Loucy (cell line): ENCODE data around the gene KLHDC4.
A peak's percentile ranks its signal among the peaks of the same experiment; 100 is the strongest.

ENCODE experiments used
- H2AFZ ChIP-seq: fragments of 200-600 bp; sonication (generic); 2 replicates; pipeline ENCODE4 v1.6.0; 2016; ENCODE audit warnings: antibody characterized with exemption, mild to moderate bottlenecking, low read length, moderate library complexity
- H3F3A ChIP-seq: fragments of 200-600 bp; 2 replicates; pipeline ENCODE4 v1.6.0; 2016; ENCODE audit warnings: antibody characterized with exemption, low read depth, mild to moderate bottlenecking
- H3K27me3 ChIP-seq: fragments of 200-600 bp; sonication (generic); 2 replicates; pipeline ENCODE4 v1.6.1; 2014; ENCODE audit warnings: low read length, mild to moderate bottlenecking; ENCODE audit not compliant: insufficient read depth, poor library complexity, severe bottlenecking
- H3K36me3 ChIP-seq: fragments of 200-600 bp; sonication (generic); 2 replicates; pipeline ENCODE4 v1.6.1; 2016; ENCODE audit warnings: low read length; ENCODE audit not compliant: insufficient read depth
- H3K4me1 ChIP-seq: fragments of 200-600 bp; sonication (generic); 2 replicates; pipeline ENCODE4 v1.5.1; 2014; ENCODE audit warnings: low read length, mild to moderate bottlenecking; ENCODE audit not compliant: insufficient read depth, poor library complexity, severe bottlenecking
- H3K4me2 ChIP-seq: fragments of 200-600 bp; sonication (generic); 2 replicates; pipeline ENCODE4 v1.6.0; 2014; ENCODE audit warnings: antibody characterized with exemption, low read length, low read depth, mild to moderate bottlenecking; ENCODE audit not compliant: poor library complexity, severe bottlenecking
- H3K4me3 ChIP-seq: fragments of 200-600 bp; sonication (generic); 2 replicates; pipeline ENCODE4 v1.5.1; 2014; ENCODE audit warnings: low read length, mild to moderate bottlenecking, mixed read lengths; ENCODE audit not compliant: poor library complexity, severe bottlenecking
- H3K79me2 ChIP-seq: fragments of 200-600 bp; sonication (generic); 2 replicates; pipeline ENCODE4 v1.6.1; 2014; ENCODE audit warnings: low read length; ENCODE audit not compliant: insufficient read depth
- H3K9ac ChIP-seq: fragments of 200-600 bp; sonication (generic); 2 replicates; pipeline ENCODE4 v1.6.0; 2014; ENCODE audit warnings: mild to moderate bottlenecking, low read depth, low read length, moderate library complexity; ENCODE audit not compliant: poor library complexity, severe bottlenecking
- H3K9me2 ChIP-seq: fragments of 200-600 bp; sonication (generic); replicated peaks from 2 replicates; pipeline ENCODE4 v1.6.1; 2016; ENCODE audit warnings: low read depth, low read length, mixed read lengths
- H3K9me3 ChIP-seq: fragments of 200-600 bp; sonication (generic); 2 replicates; pipeline ENCODE4 v1.6.1; 2014; ENCODE audit warnings: mild to moderate bottlenecking, antibody characterized with exemption, low read length, low read depth; ENCODE audit not compliant: insufficient read depth
- H4K20me1 ChIP-seq: fragments of 200-600 bp; sonication (generic); 2 replicates; pipeline ENCODE4 v1.6.0; 2014; ENCODE audit warnings: antibody characterized with exemption, low read length, mild to moderate bottlenecking; ENCODE audit not compliant: insufficient read depth, poor library complexity, severe bottlenecking
- EZH2phosphoT487 ChIP-seq: fragments of 200-600 bp; IDR thresholded peaks from 2 replicates; pipeline ENCODE4 v1.6.1; 2018; ENCODE audit warnings: antibody characterized with exemption, mild to moderate bottlenecking, moderate library complexity, borderline replicate concordance
- TF ChIP-seq, protein P1 (sequence below): fragments of 200-600 bp; sonication (generic); conservative IDR thresholded peaks from 2 replicates; pipeline ENCODE4 v1.5.1; 2014; ENCODE audit warnings: mild to moderate bottlenecking, antibody characterized with exemption, low read length

The KLHDC4 gene

GRCh38 chr16:87703835-87704375 is 61.9 kb downstream of the KLHDC4 start:
- Histone ChIP-seq H3K27me3 (no peaks in the 10 kb centered on the region), H3K79me2 (no peaks in the 10 kb centered on the region), H3K9me2 (no peaks in the 10 kb centered on the region), H3K36me3 (peaks cover 6% of the 10 kb centered on the region; the same call in 1 of the 2 replicates), H3K9me3 (no peaks in the 10 kb centered on the region), H2AFZ (no peak overlapping the region), H4K20me1 (no peaks in the 10 kb centered on the region), H3K4me3 (no peak overlapping the region), H3K4me2 (no peak overlapping the region), H3K4me1 (no peaks in the 10 kb centered on the region), H3K9ac (no peak overlapping the region), H3F3A (no peaks in the 10 kb centered on the region)
- no peak for TF ChIP-seq EZH2phosphoT487
- TF ChIP-seq, protein P1, sequence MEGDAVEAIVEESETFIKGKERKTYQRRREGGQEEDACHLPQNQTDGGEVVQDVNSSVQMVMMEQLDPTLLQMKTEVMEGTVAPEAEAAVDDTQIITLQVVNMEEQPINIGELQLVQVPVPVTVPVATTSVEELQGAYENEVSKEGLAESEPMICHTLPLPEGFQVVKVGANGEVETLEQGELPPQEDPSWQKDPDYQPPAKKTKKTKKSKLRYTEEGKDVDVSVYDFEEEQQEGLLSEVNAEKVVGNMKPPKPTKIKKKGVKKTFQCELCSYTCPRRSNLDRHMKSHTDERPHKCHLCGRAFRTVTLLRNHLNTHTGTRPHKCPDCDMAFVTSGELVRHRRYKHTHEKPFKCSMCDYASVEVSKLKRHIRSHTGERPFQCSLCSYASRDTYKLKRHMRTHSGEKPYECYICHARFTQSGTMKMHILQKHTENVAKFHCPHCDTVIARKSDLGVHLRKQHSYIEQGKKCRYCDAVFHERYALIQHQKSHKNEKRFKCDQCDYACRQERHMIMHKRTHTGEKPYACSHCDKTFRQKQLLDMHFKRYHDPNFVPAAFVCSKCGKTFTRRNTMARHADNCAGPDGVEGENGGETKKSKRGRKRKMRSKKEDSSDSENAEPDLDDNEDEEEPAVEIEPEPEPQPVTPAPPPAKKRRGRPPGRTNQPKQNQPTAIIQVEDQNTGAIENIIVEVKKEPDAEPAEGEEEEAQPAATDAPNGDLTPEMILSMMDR = no peak

GRCh38 chr16:87703071-87703470 is 62.7 kb downstream of the KLHDC4 start:
- Histone ChIP-seq H3K9me2 (no peaks in the 10 kb centered on the region), H4K20me1 (no peaks in the 10 kb centered on the region), H3K4me3 (no peak overlapping the region), H3K27me3 (no peaks in the 10 kb centered on the region), H3K4me1 (no peaks in the 10 kb centered on the region), H3K36me3 (peaks cover 6% of the 10 kb centered on the region; the same call in 1 of the 2 replicates), H3F3A (no peaks in the 10 kb centered on the region), H3K9ac (no peak overlapping the region), H3K4me2 (no peak overlapping the region), H3K79me2 (no peaks in the 10 kb centered on the region), H3K9me3 (no peaks in the 10 kb centered on the region), H2AFZ (no peak overlapping the region)
- TF ChIP-seq, protein P1 = no peak
- no peak for TF ChIP-seq EZH2phosphoT487

- H3K79me2 ChIP-seq = no peaks in the 10 kb centered on the region
- H3K9me2 ChIP-seq = no peaks in the 10 kb centered on the region
- H3K9me3 ChIP-seq = no peaks in the 10 kb centered on the region
- no peak overlapping the region for H3K9ac ChIP-seq
- no peaks in the 10 kb centered on the region for H3K27me3 ChIP-seq
- H3K4me2 ChIP-seq = no peak overlapping the region
- H3F3A ChIP-seq = no peaks in the 10 kb centered on the region
- no peaks in the 10 kb centered on the region for H4K20me1 ChIP-seq
- H3K4me3 ChIP-seq = no peak overlapping the region
- peaks cover 6% of the 10 kb centered on the region; the same call in 1 of the 2 replicates for H3K36me3 ChIP-seq
- no peak overlapping the region for H2AFZ ChIP-seq
- H3K4me1 ChIP-seq = no peaks in the 10 kb centered on the region
- TF ChIP-seq, protein P1 = peak; percentile 39
- no peak for TF ChIP-seq EZH2phosphoT487
Measured at GRCh38 chr16:87702325-87702811, 63.4 kb downstream of the KLHDC4 start.
